OCI-LY7 (cell line): Measurements from ENCODE around the gene NAALADL2. TPM values are rescaled to one million over a fixed set of nuclear protein-coding genes. Genes with fewer than 3 reads are reported as not detected.

Experiments used
- BruUV-seq: library from RNA; stranded (reverse); fragments of 400-500 nt; replicated peaks from 2 replicates; lab custom pipeline; 2021; lab: Mats Ljungman, UMichigan
- CTCF ChIA-PET: fragments of 300-600 bp; sonication (Branson Sonifier 250); formaldehyde crosslinking; loops from one replicate; lab custom pipeline; 2022; ENCODE audit warnings: antibody characterized with exemption; ENCODE audit not compliant: unreplicated experiment; lab: Charles Lee
- POLR2A ChIA-PET: fragments of 300-600 bp; sonication (Branson Sonifier 250); formaldehyde crosslinking; loops from one replicate; lab custom pipeline; 2022; ENCODE audit warnings: antibody characterized with exemption; lab: Charles Lee
- DNase-seq: peaks from one replicate; pipeline ENCODE4 v3.0.0-alpha.2; 2015; ENCODE audit warnings: low spot score
- H2AFZ ChIP-seq: fragments of 200-600 bp; sonication (generic), shearing (Covaris generic); 2 replicates; pipeline ENCODE4 v1.6.1; 2014; ENCODE audit warnings: mild to moderate bottlenecking, antibody characterized with exemption, low read length, moderate library complexity
- H3K27ac ChIP-seq: fragments of 200-600 bp; sonication (generic); 2 replicates; pipeline ENCODE4 v1.5.1; 2014; ENCODE audit warnings: mixed run types, low read depth, mild to moderate bottlenecking, moderate library complexity, low read length, inconsistent platforms; ENCODE audit not compliant: poor library complexity, severe bottlenecking
- H3K36me3 ChIP-seq: fragments of 200-600 bp; sonication (generic); 2 replicates; pipeline ENCODE4 v1.6.1; 2014; ENCODE audit warnings: mild to moderate bottlenecking, antibody characterized with exemption, low read length, moderate library complexity, mixed read lengths; ENCODE audit not compliant: insufficient read depth
- H3K4me1 ChIP-seq: fragments of 200-600 bp; sonication (generic); 2 replicates; pipeline ENCODE4 v1.5.1; 2014; ENCODE audit warnings: mild to moderate bottlenecking, low read length; ENCODE audit not compliant: insufficient read depth, poor library complexity, severe bottlenecking
- H3K4me2 ChIP-seq: fragments of 200-600 bp; sonication (generic); 2 replicates; pipeline ENCODE4 v1.6.1; 2014; ENCODE audit warnings: mild to moderate bottlenecking, low read length
- H3K4me3 ChIP-seq: fragments of 200-600 bp; sonication (generic); 2 replicates; pipeline ENCODE4 v1.5.1; 2014; ENCODE audit warnings: mild to moderate bottlenecking, low read depth, low read length; ENCODE audit not compliant: poor library complexity, severe bottlenecking
- H3K79me2 ChIP-seq: fragments of 200-600 bp; sonication (generic); 2 replicates; pipeline ENCODE4 v1.6.1; 2016; ENCODE audit warnings: low read depth, mild to moderate bottlenecking, low read length, moderate library complexity, mixed read lengths; ENCODE audit not compliant: insufficient read depth
- H3K9me2 ChIP-seq: fragments of 200-600 bp; sonication (generic); 2 replicates; pipeline ENCODE4 v1.6.1; 2016; ENCODE audit warnings: mild to moderate bottlenecking, low read length, mixed read lengths; ENCODE audit not compliant: insufficient read depth
- H3K9me3 ChIP-seq: fragments of 200-600 bp; sonication (generic); 2 replicates; pipeline ENCODE4 v1.6.1; 2014; ENCODE audit warnings: mild to moderate bottlenecking, mixed run types, low read length, mixed read lengths
- H4K20me1 ChIP-seq: fragments of 200-600 bp; sonication (generic); 2 replicates; pipeline ENCODE4 v1.6.1; 2014; ENCODE audit warnings: mild to moderate bottlenecking, antibody characterized with exemption, low read length, moderate library complexity, mixed read lengths; ENCODE audit not compliant: insufficient read depth
- EZH2phosphoT487 ChIP-seq: fragments of 200-600 bp; sonication (generic); IDR thresholded peaks from 2 replicates; pipeline ENCODE4 v1.6.1; 2018; ENCODE audit warnings: low read depth, borderline replicate concordance, mild to moderate bottlenecking, mixed run types, antibody characterized with exemption, low read length, moderate library complexity, mixed read lengths
- intact Hi-C: fragments of 100-400 bp; cut with micrococcal nuclease; formaldehyde crosslinking; loops from one replicate; pipeline ENCODE4 v1.10.0; 2022; ENCODE audit not compliant: unreplicated experiment
- total RNA-seq, 2 experiments: library from RNA; depleted of rRNA in 1 of 2; stranded (reverse); fragments of >200 nt in 1 of 2; shearing (Covaris generic) in 1 of 2; gene quantifications; 2 replicates each; pipeline ENCODE4 v1.2.3, GENCODE V29; 2014 to 2022
- TF ChIP-seq, protein P1 (sequence below): fragments of 200-600 bp; sonication (generic); conservative IDR thresholded peaks from 2 replicates; pipeline ENCODE4 v1.5.1; 2014; ENCODE audit warnings: mild to moderate bottlenecking, antibody characterized with exemption, low read length, moderate library complexity, mixed read lengths

The NAALADL2 gene
- total RNA-seq, 2 experiments from 2014 or later: 0.25 to 0.70 TPM

DNA sequence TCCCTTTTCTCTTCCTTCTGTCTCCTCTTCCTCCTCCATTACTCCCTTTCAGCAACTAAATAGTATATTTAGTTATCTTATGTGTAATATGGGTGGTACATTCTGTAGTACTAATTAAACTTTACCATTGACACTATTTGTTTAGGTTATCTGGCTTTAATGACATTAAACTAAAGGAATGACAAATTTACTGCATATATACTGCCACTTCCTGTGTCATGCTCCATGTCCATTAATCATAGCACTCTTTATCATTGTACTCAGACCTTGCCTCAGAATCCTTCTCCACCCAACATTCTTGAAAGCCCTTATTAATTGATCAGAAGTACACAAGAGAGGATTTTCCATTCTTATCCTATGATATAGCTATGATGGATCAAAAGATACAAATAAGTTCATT, 244.2 kb downstream of the NAALADL2 start:
- DNase-seq: no peak
- no peak overlapping the region for H3K27ac ChIP-seq
- intact Hi-C loops: no loop called here
- no peaks in the 10 kb centered on the region for H4K20me1 ChIP-seq
- no peak overlapping the region for H3K4me2 ChIP-seq
- BruUV-seq: no TSS peak
- no peaks in the 10 kb centered on the region for H3K4me1 ChIP-seq
- no peaks in the 10 kb centered on the region for H3K36me3 ChIP-seq
- H3K9me3 ChIP-seq: no peaks in the 10 kb centered on the region
- no peaks in the 10 kb centered on the region for H3K79me2 ChIP-seq
- ChIA-PET POLR2A (no interaction called here), CTCF (no interaction called here)
- TF ChIP-seq, protein P1, sequence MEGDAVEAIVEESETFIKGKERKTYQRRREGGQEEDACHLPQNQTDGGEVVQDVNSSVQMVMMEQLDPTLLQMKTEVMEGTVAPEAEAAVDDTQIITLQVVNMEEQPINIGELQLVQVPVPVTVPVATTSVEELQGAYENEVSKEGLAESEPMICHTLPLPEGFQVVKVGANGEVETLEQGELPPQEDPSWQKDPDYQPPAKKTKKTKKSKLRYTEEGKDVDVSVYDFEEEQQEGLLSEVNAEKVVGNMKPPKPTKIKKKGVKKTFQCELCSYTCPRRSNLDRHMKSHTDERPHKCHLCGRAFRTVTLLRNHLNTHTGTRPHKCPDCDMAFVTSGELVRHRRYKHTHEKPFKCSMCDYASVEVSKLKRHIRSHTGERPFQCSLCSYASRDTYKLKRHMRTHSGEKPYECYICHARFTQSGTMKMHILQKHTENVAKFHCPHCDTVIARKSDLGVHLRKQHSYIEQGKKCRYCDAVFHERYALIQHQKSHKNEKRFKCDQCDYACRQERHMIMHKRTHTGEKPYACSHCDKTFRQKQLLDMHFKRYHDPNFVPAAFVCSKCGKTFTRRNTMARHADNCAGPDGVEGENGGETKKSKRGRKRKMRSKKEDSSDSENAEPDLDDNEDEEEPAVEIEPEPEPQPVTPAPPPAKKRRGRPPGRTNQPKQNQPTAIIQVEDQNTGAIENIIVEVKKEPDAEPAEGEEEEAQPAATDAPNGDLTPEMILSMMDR: no peak
- no peak for TF ChIP-seq EZH2phosphoT487
- H2AFZ ChIP-seq: no peak overlapping the region
- H3K4me3 ChIP-seq: no peak overlapping the region
- H3K9me2 ChIP-seq: no peaks in the 10 kb centered on the region

DNA sequence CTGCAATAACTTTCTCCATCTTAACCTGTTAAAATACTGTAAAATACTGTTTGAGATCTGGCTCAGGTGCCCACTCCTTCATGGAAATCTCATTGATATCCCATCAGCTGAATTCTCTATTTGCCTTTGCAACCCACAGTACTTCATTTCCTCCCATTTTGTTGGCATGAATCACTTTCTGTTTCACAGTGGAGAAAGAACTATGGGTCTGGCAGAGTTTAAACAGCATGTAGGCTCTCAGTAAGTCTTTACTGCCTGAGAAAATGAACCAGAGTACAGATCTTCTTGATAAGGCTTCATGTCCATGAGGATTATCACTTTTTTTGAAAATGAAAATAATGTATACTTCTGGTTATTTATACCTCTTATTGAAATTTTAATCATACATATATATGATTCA, 245.9 kb downstream of the NAALADL2 start:
- DNase-seq: no peak
- no peaks in the 10 kb centered on the region for H3K4me1 ChIP-seq
- H3K79me2 ChIP-seq: no peaks in the 10 kb centered on the region
- H3K9me2 ChIP-seq: no peaks in the 10 kb centered on the region
- POLR2A ChIA-PET: no interaction called here
- TF ChIP-seq EZH2phosphoT487: no peak
- H3K4me3 ChIP-seq: no peak overlapping the region
- H3K36me3 ChIP-seq: no peaks in the 10 kb centered on the region
- no TSS peak for BruUV-seq
- CTCF ChIA-PET: no interaction called here
- no peak overlapping the region for H3K4me2 ChIP-seq
- no peaks in the 10 kb centered on the region for H4K20me1 ChIP-seq
- H2AFZ ChIP-seq: no peak overlapping the region
- no peak overlapping the region for H3K27ac ChIP-seq
- intact Hi-C loops: no loop called here
- no peaks in the 10 kb centered on the region for H3K9me3 ChIP-seq

DNA sequence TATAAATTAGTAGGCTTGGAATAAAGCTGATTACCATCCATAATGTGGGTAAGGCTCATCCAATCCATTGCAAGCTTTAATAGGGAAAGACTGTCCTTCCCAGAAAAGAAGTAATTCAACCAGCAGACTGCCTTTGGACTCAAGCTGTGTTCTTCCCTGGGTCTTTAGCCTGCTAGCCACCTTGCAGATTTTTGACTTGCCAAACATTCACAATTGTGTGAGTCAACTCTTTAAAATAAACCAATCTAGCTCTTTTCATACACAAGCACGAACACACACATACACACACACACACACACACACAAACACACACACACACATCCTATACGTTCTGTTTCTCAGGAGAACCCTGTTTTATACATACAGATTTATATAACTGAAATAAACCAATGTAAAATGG, 248.1 kb downstream of the NAALADL2 start:
- ChIA-PET POLR2A (interaction anchor here (0.6 kb wide), 1 partner anchor 203 kb away, joined by 3 read pairs; no protein-coding TSS in a partner anchor), CTCF (no interaction called here)
- Histone ChIP-seq H3K4me1 (no peaks in the 10 kb centered on the region), H4K20me1 (no peaks in the 10 kb centered on the region), H3K4me3 (no peak overlapping the region), H3K4me2 (no peak overlapping the region), H3K27ac (no peak overlapping the region), H3K79me2 (no peaks in the 10 kb centered on the region), H3K9me2 (no peaks in the 10 kb centered on the region), H3K36me3 (no peaks in the 10 kb centered on the region), H3K9me3 (no peaks in the 10 kb centered on the region), H2AFZ (no peak overlapping the region)
- no peak for TF ChIP-seq EZH2phosphoT487
- TF ChIP-seq, protein P1: no peak
- no TSS peak for BruUV-seq
- intact Hi-C loops: no loop called here
- no peak for DNase-seq
